ENCODE measurements around the gene TVP23B. TPM values are rescaled to one million over a fixed set of nuclear protein-coding genes. Genes with fewer than 3 reads are reported as not detected.
A peak's percentile ranks its signal among the peaks of the same experiment; 100 is the strongest.
"Not testable (repeated sequence)": the region's sequence is repeated elsewhere in the genome, so short reads cannot be mapped to it uniquely, and the experiment has no call there.

TVP23B gene
- 10 to 100 TPM; 27.6 to 36.5 (median 31.0) TPM for total RNA-seq
- 24.5 TPM for polyA plus RNA-seq
- long read RNA-seq, donor 1, transcript TVP23B-201 (7 exons, 2,064 nt): major isoform, 51 of 58 reads
- long read RNA-seq, donor 1, partial matches to known transcripts: 3 of 58 reads
- long read RNA-seq, donor 1, other reads (novel, unspliced or antisense): 2 of 58 reads
- long read RNA-seq, donor 2, transcript TVP23B-201 (7 exons, 2,064 nt): major isoform, 22 of 23 reads
- long read RNA-seq, donor 2, partial matches to known transcripts: 0 of 23 reads
- long read RNA-seq, donor 2, other reads (novel, unspliced or antisense): 1 of 23 reads
- long read RNA-seq, donor 3, transcript TVP23B-201 (7 exons, 2,064 nt): major isoform, 181 of 211 reads
- long read RNA-seq, donor 3, partial matches to known transcripts: 22 of 211 reads
- long read RNA-seq, donor 3, other reads (novel, unspliced or antisense): 4 of 211 reads
- long read RNA-seq, donor 4, transcript TVP23B-201 (7 exons, 2,064 nt): major isoform, 25 of 27 reads
- long read RNA-seq, donor 4, partial matches to known transcripts: 2 of 27 reads
- long read RNA-seq, donor 4, other reads (novel, unspliced or antisense): 0 of 27 reads

DNA sequence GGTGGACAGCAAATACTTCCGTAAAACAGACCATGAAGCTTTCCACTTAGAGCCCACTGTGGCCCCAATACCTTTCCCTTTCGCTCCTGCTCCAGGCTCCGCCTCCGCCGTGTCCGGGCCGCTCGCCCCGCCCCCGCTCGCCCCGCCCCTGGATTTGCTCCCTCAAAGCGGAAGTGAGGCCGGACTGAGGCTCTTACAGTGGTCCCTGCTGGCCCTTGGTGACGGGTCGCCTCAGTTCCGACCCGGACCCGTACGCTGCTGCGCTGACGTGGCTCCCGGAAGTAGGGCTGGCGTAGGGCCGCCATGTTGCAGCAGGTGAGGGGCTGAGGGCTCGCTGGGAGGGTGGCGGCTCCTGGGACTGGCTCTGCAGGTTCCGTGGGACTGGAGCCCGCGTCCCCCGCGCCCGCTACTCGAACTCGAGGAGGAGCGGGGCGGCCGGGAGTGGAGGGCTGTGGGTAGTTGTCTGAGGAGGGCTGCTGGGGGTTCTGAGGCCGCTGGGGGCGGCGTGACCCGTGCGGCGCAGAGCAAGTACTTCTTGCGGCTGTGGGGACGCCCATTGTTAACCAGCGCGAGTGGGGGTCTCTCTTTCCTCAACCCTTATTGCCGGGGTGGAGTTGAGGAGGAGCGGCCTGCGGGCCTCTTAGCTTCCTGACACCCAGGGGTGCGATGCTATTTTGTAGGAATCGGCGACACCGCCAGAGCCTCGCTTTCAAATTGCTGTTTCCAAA is at the start of gene TVP23B:
TVP23B (plus strand) TSS at position 193 of the 728 bp plus-strand sequence; CDS start at position 304, 111 bp downstream.
- H3K9me3 ChIP-seq (ENCODE audit: control insufficient read depth, low read length); intact Hi-C loops (cut with DNase I); H3K4me1 ChIP-seq (ENCODE audit: control insufficient read depth, insufficient read depth, low read length); H3K27me3 ChIP-seq (ENCODE audit: control insufficient read depth, insufficient read depth): not testable (repeated sequence)
- Histone ChIP-seq H3K4me3 (ENCODE audit: low read length) (peak within 1 kb of the TSS; percentile 42), H3K27ac (ENCODE audit: low read length) (peak within 1 kb of the TSS; percentile 63)
- ATAC-seq (peak; percentile 100), DNase-seq (peak; percentile 97 to 99 (median 99))
- WGBS: under 1% methylated on average over 48 of the region's 56 CpGs

DNA sequence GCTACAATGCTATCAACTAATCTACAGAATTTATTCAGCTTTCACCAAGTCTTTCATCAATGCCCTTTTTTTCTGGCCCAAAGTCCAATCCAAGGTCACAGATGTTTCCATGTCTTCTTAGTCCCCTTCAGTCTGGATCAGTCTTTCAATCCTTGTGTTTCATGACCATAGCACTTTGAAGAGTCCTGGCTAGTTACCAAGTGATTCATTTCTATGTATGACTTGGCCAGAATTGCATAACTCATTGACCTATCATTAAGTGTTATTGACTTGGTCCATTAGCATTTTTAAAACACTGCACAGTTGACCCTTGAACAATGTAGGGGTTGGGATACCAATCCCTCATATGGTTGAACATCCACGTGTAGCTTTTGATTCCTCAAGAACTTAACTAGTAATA is 48.5 kb upstream of the TVP23B start:
- intact Hi-C loops (cut with DNase I); H3K27ac ChIP-seq (ENCODE audit: low read length); DNase-seq; H3K27me3 ChIP-seq (ENCODE audit: control insufficient read depth, insufficient read depth); H3K9me3 ChIP-seq (ENCODE audit: control insufficient read depth, low read length); H3K4me1 ChIP-seq (ENCODE audit: control insufficient read depth, insufficient read depth, low read length); H3K4me3 ChIP-seq (ENCODE audit: low read length): not testable (repeated sequence)
- ATAC-seq: peak in 1 of 2 donors; percentile 36
- WGBS: 94% methylated on average over 1 of the region's 1 CpG

DNA sequence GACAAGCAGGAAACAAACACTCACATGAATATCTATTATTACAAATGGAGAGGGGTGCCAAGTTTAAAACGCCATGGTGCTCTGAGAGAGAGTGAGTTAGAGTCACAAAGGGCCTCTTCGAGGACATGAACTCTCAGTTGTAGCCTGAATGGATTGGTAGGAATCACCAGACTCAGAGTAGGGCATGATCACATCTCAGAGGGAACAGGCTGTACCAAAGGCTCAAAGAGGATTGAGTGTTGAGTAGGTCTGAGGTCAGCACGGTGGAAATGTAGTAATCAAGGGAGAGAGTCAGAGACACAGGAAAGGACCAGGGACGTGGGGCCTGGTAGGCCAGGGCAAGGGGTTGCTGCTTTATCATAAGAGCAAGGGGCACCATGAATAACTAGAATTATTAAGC is 47.6 kb upstream of the TVP23B start:
- H3K27me3 ChIP-seq (ENCODE audit: control insufficient read depth, insufficient read depth); H3K27ac ChIP-seq (ENCODE audit: low read length); DNase-seq; intact Hi-C loops (cut with DNase I); H3K4me3 ChIP-seq (ENCODE audit: low read length); H3K9me3 ChIP-seq (ENCODE audit: control insufficient read depth, low read length); H3K4me1 ChIP-seq (ENCODE audit: control insufficient read depth, insufficient read depth, low read length): not testable (repeated sequence)
- 56% methylated on average over 4 of the region's 4 CpGs for WGBS
- ATAC-seq: peak; percentile 76 to 83

DNA sequence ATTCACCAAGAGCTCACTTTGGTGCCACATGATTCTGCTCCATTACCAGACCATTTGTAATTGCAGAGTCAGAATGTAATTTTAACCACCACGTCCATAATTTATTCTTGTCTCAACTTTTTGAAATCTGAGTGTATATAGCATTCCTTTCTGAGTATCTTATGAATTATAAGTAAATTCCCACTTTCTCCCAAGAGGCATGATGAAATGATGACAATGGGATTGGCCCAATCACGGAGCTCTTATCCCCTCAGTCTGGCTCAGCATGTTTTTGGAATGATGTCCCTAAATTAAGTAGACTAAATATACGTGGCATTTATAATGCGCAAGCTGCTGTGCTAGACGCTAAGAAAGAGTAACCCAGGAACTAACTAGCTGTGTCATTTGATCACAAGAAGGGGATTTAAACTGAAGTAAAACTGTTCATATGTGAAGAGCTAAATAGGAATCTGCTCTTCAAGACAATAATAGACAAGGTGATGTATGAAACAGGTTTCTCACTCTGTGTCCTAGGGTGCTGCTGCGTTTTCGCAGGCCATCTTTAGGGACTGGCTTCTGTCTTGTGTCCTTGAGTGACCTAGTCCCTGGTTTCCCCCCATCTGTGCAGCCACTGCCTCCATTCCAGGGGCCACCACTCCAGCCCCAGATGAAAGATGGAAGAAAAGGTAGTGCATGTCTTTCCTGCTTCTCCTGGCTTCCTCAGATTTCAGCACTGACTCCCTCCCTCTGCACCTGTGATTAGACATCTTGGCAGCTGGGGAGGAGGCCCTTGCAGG is 41.2 kb upstream of the TVP23B start:
- DNase-seq; ATAC-seq; H3K9me3 ChIP-seq (ENCODE audit: control insufficient read depth, low read length); intact Hi-C loops (cut with DNase I); H3K4me3 ChIP-seq (ENCODE audit: low read length); H3K4me1 ChIP-seq (ENCODE audit: control insufficient read depth, insufficient read depth, low read length); H3K27ac ChIP-seq (ENCODE audit: low read length); H3K27me3 ChIP-seq (ENCODE audit: control insufficient read depth, insufficient read depth): not testable (repeated sequence)
- 65% methylated on average over 7 of the region's 7 CpGs for WGBS

DNA sequence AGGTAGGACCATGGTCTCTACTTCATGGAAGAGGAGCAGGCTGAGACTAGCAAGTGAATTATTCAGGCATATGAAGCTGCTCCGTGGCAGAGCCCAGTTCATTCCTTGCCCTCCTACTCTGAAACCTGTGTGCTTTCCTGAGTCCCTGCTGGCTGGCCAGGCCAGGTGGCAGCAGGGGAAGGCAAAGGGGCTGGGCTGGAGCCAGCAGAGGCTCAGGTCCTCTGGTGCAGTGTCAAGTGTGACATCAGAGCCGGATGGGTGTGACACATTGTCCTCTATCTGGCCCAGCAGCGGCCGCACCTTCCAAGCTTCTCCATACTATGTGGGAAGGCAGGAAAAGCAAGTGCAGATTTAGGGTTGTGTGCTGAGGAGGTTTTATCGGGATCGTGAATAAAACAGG is 39.8 kb upstream of the TVP23B start:
- intact Hi-C loops (cut with DNase I); H3K4me3 ChIP-seq (ENCODE audit: low read length); H3K9me3 ChIP-seq (ENCODE audit: control insufficient read depth, low read length); DNase-seq; H3K4me1 ChIP-seq (ENCODE audit: control insufficient read depth, insufficient read depth, low read length); H3K27me3 ChIP-seq (ENCODE audit: control insufficient read depth, insufficient read depth); H3K27ac ChIP-seq (ENCODE audit: low read length): not testable (repeated sequence)
- 69% methylated on average over 3 of the region's 6 CpGs for WGBS
- peak; percentile 49 to 83 for ATAC-seq

DNA sequence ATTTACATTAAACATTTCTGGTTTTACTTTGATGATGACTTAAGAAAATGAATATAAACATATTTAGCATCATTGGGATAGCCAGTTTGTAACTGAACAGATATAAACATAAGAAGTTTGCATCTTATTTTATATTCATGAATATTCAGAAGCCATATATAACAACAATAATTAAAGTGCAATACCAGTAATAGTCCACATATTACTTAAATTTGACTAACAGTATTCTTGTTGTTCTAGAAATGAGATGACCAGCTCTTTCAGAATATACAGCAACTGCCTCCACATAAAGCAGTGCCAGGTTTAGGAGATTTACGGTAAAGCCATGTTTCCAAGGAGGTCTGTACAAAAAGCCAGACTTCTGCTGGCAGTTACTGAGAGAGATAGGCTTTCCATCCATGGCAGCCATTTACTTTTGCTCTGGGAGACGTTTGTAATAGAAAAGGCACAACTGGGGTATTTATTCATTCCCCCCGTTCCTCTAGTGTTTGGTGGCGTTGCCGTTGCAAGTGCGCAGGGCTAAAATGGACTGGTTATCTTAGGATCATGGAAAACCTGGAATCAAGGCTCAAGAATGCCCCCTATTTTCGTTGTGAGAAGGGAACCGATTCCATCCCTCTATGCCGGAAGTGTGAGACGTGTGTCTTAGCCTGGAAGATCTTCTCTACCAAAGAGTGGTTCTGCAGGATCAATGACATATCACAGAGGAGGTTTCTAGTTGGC is 37.1 kb upstream of the TVP23B start, which contains the start of gene FBXW10:
FBXW10 (plus strand) TSS at position 356 of the 723 bp plus-strand sequence; CDS start at position 547, 191 bp downstream.
- peak; percentile 82 to 83 for ATAC-seq

DNA sequence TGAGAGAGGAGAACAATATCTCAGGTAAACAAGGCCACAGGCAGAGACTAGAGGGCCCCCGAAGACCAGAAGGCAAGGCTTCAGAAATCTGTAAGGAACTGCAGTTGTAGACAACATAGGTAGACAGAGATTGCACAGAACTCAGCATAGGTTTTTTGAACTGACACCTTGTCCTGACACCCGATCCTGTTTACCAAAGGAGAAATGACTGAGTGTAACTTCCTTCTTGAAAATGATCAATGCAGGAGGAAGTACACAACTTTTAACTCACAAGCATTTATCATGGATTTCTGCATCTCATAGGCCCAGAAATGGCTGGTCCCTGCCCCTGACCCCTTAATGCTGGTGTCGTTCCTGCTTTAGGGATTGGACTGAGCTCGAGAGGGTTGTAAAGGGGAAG is 36.3 kb upstream of the TVP23B start:
- H3K27me3 ChIP-seq (ENCODE audit: control insufficient read depth, insufficient read depth); DNase-seq; H3K9me3 ChIP-seq (ENCODE audit: control insufficient read depth, low read length); ATAC-seq; H3K4me1 ChIP-seq (ENCODE audit: control insufficient read depth, insufficient read depth, low read length); H3K27ac ChIP-seq (ENCODE audit: low read length); H3K4me3 ChIP-seq (ENCODE audit: low read length); intact Hi-C loops (cut with DNase I): not testable (repeated sequence)
- WGBS: 64% methylated on average over 4 of the region's 4 CpGs

More for the DNA sequence above, 37.1 kb upstream of the TVP23B start, which contains the start of gene FBXW10:
- intact Hi-C loops (cut with DNase I); H3K9me3 ChIP-seq (ENCODE audit: control insufficient read depth, low read length); H3K4me3 ChIP-seq (ENCODE audit: low read length); H3K4me1 ChIP-seq (ENCODE audit: control insufficient read depth, insufficient read depth, low read length); H3K27me3 ChIP-seq (ENCODE audit: control insufficient read depth, insufficient read depth); DNase-seq; H3K27ac ChIP-seq (ENCODE audit: low read length): not testable (repeated sequence)
- WGBS: 19% methylated on average over 9 of the region's 10 CpGs

DNA sequence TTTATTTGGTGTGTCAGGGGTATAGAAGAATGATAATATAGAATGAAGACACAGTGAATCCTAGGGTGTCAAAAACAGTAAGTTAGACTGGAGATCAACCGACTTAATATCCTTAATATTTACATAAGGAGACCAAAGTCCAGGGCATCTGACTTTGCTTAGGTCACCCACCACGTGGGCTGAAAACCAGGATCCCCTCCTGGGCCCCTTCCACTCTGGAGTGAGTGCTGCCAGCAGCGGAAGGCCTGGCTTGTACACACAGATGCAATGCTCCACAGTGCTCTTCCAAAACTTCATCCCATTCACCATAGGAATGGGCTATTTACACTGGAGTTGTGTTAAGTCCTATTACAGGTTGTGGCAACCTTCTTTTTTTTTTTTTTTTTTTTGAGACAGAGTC is 34.4 kb upstream of the TVP23B start:
- H3K4me3 ChIP-seq (ENCODE audit: low read length); H3K4me1 ChIP-seq (ENCODE audit: control insufficient read depth, insufficient read depth, low read length); H3K27ac ChIP-seq (ENCODE audit: low read length); intact Hi-C loops (cut with DNase I); ATAC-seq; DNase-seq; H3K9me3 ChIP-seq (ENCODE audit: control insufficient read depth, low read length); H3K27me3 ChIP-seq (ENCODE audit: control insufficient read depth, insufficient read depth): not testable (repeated sequence)
- WGBS: 69% methylated on average over 3 of the region's 3 CpGs

DNA sequence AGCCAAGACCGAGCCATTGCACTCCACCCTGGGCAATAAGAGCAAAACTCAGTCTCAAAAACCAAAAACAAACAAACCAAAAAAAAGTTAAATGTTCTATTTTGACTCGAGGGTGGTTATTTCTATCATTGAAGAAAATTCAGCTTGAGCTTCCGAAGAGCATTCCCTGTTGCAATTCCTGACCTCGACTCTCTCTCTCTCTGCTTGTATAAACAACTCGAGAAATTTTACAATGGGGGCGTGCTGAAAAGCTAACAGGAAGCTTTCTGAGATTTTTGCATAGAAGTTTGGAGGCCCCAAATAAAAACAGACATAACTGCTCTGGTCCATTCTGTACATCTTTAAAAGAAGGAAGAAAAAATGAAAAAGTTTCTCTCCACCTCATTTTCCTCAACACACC is 33.5 kb upstream of the TVP23B start:
- H3K27me3 ChIP-seq (ENCODE audit: control insufficient read depth, insufficient read depth); intact Hi-C loops (cut with DNase I); ATAC-seq; H3K9me3 ChIP-seq (ENCODE audit: control insufficient read depth, low read length); H3K27ac ChIP-seq (ENCODE audit: low read length); H3K4me1 ChIP-seq (ENCODE audit: control insufficient read depth, insufficient read depth, low read length); H3K4me3 ChIP-seq (ENCODE audit: low read length); DNase-seq: not testable (repeated sequence)
- WGBS: 54% methylated on average over 6 of the region's 6 CpGs

DNA sequence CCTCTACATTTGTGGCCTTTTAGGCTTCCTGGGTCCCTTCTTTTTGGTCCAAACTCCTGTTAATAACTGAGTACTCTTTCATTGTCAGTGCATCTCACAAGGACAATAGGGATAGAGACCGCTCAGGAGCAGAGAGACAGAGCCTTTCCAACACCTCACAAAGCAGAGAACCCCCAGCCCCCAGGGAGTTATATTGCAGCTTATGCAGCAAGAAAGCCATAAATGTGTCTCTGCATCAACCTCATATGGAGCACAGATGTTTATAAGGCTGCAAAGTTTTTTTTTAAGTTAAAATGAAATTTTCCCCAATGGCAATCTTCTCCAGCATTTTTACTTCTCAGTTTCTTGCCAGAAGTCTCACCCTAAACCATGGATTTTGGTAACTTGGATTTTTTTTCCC is 30.7 kb upstream of the TVP23B start:
- H3K4me1 ChIP-seq (ENCODE audit: control insufficient read depth, insufficient read depth, low read length); DNase-seq; H3K27me3 ChIP-seq (ENCODE audit: control insufficient read depth, insufficient read depth); H3K4me3 ChIP-seq (ENCODE audit: low read length); H3K9me3 ChIP-seq (ENCODE audit: control insufficient read depth, low read length); H3K27ac ChIP-seq (ENCODE audit: low read length); intact Hi-C loops (cut with DNase I); ATAC-seq: not testable (repeated sequence)
- 85% methylated on average over 1 of the region's 1 CpG for WGBS
